ENCODE data around the gene SNTB2. TPM values are rescaled to one million over a fixed set of nuclear protein-coding genes. Genes with fewer than 3 reads are reported as not detected.

Gene SNTB2
- total and polyA plus RNA-seq, 9 of the 15 experiments (the other 6 are each of a cell fraction or from before 2014, with no cell fraction given), result 1.2 to 13.7 (median 5.7) TPM

DNA sequence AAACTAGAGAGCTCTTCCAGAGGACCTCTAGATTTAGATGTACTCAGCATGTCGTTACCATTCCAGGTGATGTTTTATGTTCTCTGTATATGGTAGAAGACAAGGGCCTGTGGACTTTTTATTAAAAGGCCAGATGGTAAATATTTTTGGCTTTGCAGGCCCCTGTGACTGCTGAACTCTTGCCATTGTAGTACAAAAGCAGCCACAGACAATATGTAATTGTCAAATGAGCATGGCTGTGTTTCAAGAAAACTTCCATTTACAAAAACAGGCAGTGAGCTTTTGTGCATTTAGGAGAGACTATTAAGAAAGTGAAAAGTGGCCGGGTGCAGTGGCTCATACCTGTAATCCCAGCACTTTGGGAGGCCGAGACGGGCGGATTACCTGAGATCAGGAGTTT is 157.2 kb downstream of the SNTB2 start:
- no peak overlapping the region for H3K9ac ChIP-seq (ENCODE audit: insufficient read depth in 1 of 2, low read depth in 2 of 2, low read length in 2 of 2)
- no peak overlapping the region for H3K4me2 ChIP-seq (ENCODE audit: insufficient read depth, low read length)
- intact Hi-C loops (cut with micrococcal nuclease), result no loop called here
- no peaks in the 10 kb centered on the region for H3K9me1 ChIP-seq (ENCODE audit: control insufficient read depth, insufficient read depth, low read length)
- H3K4me3 ChIP-seq, result no peak overlapping the region
- H3K27ac ChIP-seq (ENCODE audit: extremely low read depth, low read depth, low read length), result no peak overlapping the region
- no peak for TF ChIP-seq AFF4 (CRISPR knock-in tag; IDR thresholded peaks at IDR 0.05)
- no peak for TF ChIP-seq SRSF9 (IDR thresholded peaks at IDR 0.05; ENCODE audit: borderline replicate concordance, low read depth, low read length)
- TF ChIP-seq NCOA4 (IDR thresholded peaks at IDR 0.05; ENCODE audit: partially characterized antibody), result no peak
- TF ChIP-seq, protein P1, sequence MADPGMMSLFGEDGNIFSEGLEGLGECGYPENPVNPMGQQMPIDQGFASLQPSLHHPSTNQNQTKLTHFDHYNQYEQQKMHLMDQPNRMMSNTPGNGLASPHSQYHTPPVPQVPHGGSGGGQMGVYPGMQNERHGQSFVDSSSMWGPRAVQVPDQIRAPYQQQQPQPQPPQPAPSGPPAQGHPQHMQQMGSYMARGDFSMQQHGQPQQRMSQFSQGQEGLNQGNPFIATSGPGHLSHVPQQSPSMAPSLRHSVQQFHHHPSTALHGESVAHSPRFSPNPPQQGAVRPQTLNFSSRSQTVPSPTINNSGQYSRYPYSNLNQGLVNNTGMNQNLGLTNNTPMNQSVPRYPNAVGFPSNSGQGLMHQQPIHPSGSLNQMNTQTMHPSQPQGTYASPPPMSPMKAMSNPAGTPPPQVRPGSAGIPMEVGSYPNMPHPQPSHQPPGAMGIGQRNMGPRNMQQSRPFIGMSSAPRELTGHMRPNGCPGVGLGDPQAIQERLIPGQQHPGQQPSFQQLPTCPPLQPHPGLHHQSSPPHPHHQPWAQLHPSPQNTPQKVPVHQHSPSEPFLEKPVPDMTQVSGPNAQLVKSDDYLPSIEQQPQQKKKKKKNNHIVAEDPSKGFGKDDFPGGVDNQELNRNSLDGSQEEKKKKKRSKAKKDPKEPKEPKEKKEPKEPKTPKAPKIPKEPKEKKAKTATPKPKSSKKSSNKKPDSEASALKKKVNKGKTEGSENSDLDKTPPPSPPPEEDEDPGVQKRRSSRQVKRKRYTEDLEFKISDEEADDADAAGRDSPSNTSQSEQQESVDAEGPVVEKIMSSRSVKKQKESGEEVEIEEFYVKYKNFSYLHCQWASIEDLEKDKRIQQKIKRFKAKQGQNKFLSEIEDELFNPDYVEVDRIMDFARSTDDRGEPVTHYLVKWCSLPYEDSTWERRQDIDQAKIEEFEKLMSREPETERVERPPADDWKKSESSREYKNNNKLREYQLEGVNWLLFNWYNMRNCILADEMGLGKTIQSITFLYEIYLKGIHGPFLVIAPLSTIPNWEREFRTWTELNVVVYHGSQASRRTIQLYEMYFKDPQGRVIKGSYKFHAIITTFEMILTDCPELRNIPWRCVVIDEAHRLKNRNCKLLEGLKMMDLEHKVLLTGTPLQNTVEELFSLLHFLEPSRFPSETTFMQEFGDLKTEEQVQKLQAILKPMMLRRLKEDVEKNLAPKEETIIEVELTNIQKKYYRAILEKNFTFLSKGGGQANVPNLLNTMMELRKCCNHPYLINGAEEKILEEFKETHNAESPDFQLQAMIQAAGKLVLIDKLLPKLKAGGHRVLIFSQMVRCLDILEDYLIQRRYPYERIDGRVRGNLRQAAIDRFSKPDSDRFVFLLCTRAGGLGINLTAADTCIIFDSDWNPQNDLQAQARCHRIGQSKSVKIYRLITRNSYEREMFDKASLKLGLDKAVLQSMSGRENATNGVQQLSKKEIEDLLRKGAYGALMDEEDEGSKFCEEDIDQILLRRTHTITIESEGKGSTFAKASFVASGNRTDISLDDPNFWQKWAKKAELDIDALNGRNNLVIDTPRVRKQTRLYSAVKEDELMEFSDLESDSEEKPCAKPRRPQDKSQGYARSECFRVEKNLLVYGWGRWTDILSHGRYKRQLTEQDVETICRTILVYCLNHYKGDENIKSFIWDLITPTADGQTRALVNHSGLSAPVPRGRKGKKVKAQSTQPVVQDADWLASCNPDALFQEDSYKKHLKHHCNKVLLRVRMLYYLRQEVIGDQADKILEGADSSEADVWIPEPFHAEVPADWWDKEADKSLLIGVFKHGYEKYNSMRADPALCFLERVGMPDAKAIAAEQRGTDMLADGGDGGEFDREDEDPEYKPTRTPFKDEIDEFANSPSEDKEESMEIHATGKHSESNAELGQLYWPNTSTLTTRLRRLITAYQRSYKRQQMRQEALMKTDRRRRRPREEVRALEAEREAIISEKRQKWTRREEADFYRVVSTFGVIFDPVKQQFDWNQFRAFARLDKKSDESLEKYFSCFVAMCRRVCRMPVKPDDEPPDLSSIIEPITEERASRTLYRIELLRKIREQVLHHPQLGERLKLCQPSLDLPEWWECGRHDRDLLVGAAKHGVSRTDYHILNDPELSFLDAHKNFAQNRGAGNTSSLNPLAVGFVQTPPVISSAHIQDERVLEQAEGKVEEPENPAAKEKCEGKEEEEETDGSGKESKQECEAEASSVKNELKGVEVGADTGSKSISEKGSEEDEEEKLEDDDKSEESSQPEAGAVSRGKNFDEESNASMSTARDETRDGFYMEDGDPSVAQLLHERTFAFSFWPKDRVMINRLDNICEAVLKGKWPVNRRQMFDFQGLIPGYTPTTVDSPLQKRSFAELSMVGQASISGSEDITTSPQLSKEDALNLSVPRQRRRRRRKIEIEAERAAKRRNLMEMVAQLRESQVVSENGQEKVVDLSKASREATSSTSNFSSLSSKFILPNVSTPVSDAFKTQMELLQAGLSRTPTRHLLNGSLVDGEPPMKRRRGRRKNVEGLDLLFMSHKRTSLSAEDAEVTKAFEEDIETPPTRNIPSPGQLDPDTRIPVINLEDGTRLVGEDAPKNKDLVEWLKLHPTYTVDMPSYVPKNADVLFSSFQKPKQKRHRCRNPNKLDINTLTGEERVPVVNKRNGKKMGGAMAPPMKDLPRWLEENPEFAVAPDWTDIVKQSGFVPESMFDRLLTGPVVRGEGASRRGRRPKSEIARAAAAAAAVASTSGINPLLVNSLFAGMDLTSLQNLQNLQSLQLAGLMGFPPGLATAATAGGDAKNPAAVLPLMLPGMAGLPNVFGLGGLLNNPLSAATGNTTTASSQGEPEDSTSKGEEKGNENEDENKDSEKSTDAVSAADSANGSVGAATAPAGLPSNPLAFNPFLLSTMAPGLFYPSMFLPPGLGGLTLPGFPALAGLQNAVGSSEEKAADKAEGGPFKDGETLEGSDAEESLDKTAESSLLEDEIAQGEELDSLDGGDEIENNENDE (IDR thresholded peaks at IDR 0.05; ENCODE audit: low read depth, low read length), result no peak
- TF ChIP-seq ZNF12 (CRISPR knock-in tag; IDR thresholded peaks at IDR 0.05), result no peak
- 0 out of 2 replicates have a peak, but pooled peaks have one; percentile 18 for TF ChIP-seq RBFOX2 (IDR thresholded peaks at IDR 0.05; ENCODE audit: low read depth, low read length)
- no peak for TF ChIP-seq CBX5 (IDR thresholded peaks at IDR 0.05; ENCODE audit: borderline replicate concordance, low read depth)
- no peak for TF ChIP-seq ZNF584 (CRISPR knock-in tag; IDR thresholded peaks at IDR 0.05; ENCODE audit: low read depth)
- 97% methylated on average over 5 of the region's 5 CpGs for WGBS (ENCODE audit: insufficient coverage, low coverage, missing lambda C conversion rate)
- FAIRE-seq, result no peak
- peaks cover 4% of the 10 kb centered on the region; the same call in 1 of the 2 replicates for H4K20me1 ChIP-seq (replicated peaks; ENCODE audit: control insufficient read depth, insufficient read depth, low read length)
- POLR2A ChIA-PET, result no interaction called here
- H3K36me3 ChIP-seq (ENCODE audit: control insufficient read depth, insufficient read depth, low read length), result peaks cover 52% of the 10 kb centered on the region
- BruUV-seq (replicated peaks), result no TSS peak
- H2AFZ ChIP-seq (ENCODE audit: low read depth, low read length), result no peak overlapping the region
- CTCF ChIA-PET (ENCODE audit: low intra/inter-chr PET ratio), result no interaction called here
- in situ Hi-C loops (cut with MboI), result no loop called here
- H3K9me3 ChIP-seq (replicated peaks; ENCODE audit: control insufficient read depth, insufficient read depth, low read depth, low read length), result no peaks in the 10 kb centered on the region
- ATAC-seq, result no peak
- peaks cover 3 to 8% of the 10 kb centered on the region in 2 experiments; a peak in 4 of 5 replicates for H3K4me1 ChIP-seq (replicated peaks in 1 of 2; ENCODE audit: control insufficient read depth in 2 of 2, insufficient read depth in 2 of 2, low read length in 2 of 2)
- peaks cover 33% of the 10 kb centered on the region for H3K79me2 ChIP-seq (ENCODE audit: control insufficient read depth, insufficient read depth, low read length)
- no peak for DNase-seq (ENCODE audit: extremely low read depth in 1 of 4, low spot score in 3 of 4)
- no peaks in the 10 kb centered on the region for H3K27me3 ChIP-seq (ENCODE audit: control insufficient read depth in 2 of 2, insufficient read depth in 2 of 2, low read length in 2 of 2)

Data from K562 (cell line).